ENCODE results near the gene FERMT3. TPM values are rescaled to one million over a fixed set of nuclear protein-coding genes. Genes with fewer than 3 reads are reported as not detected.

Gene FERMT3
- total and polyA plus RNA-seq, 2 of the 13 experiments (the other 11 are each of a cell fraction or from before 2014, with no cell fraction given) = 0.29 TPM; not detected in 1

GRCh38 chr11:64223001-64223651 lies 16.6 kb downstream of the FERMT3 start (continued):
- TF ChIP-seq, protein P1, sequence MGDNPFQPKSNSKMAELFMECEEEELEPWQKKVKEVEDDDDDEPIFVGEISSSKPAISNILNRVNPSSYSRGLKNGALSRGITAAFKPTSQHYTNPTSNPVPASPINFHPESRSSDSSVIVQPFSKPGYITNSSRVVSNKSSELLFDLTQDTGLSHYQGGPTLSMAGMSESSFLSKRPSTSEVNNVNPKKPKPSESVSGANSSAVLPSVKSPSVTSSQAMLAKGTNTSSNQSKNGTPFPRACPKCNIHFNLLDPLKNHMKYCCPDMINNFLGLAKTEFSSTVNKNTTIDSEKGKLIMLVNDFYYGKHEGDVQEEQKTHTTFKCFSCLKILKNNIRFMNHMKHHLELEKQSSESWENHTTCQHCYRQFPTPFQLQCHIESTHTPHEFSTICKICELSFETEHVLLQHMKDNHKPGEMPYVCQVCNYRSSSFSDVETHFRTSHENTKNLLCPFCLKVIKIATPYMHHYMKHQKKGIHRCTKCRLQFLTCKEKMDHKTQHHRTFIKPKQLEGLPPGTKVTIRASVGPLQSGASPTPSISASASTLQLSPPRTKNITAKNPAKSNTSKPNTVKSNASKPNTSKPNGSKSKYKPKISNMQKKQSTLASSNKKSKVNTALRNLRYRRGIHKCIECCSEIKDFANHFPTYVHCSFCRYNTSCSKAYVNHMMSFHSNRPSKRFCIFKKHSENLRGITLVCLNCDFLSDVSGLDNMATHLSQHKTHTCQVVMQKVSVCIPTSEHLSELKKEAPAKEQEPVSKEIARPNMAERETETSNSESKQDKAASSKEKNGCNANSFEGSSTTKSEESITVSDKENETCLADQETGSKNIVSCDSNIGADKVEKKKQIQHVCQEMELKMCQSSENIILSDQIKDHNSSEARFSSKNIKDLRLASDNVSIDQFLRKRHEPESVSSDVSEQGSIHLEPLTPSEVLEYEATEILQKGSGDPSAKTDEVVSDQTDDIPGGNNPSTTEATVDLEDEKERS (CRISPR knock-in tag; IDR thresholded peaks at IDR 0.05) = no peak
- TF ChIP-seq ZNF781 (CRISPR knock-in tag; IDR thresholded peaks at IDR 0.05; ENCODE audit: borderline replicate concordance, not compliant biosample characterization) (no peak), ZNF557 (CRISPR knock-in tag; IDR thresholded peaks at IDR 0.05) (no peak), RBFOX2 (IDR thresholded peaks at IDR 0.05; ENCODE audit: low read depth, low read length) (peak; percentile 41), ZNF562 (CRISPR knock-in tag; IDR thresholded peaks at IDR 0.05; ENCODE audit: borderline replicate concordance) (no peak), AGO2 (optimal IDR thresholded peaks at IDR 0.05; ENCODE audit: low read depth, low read length) (peak; percentile 84), ZBTB38 (CRISPR knock-in tag; IDR thresholded peaks at IDR 0.05) (peak; percentile 56; the same call in 1 of the 2 replicates), ZNF780A (CRISPR knock-in tag; IDR thresholded peaks at IDR 0.05) (no peak), AHR (CRISPR knock-in tag; IDR thresholded peaks at IDR 0.05) (no peak), BRF2 (CRISPR knock-in tag; IDR thresholded peaks at IDR 0.05) (no peak), NONO (IDR thresholded peaks at IDR 0.05) (no peak), NONO (CRISPR knock-in tag; conservative IDR thresholded peaks at IDR 0.05) (no peak), ZNF274 (CRISPR knock-in tag; IDR thresholded peaks at IDR 0.05) (no peak), CREB1 (IDR thresholded peaks at IDR 0.05) (no peak), CREB1 (CRISPR knock-in tag; IDR thresholded peaks at IDR 0.05) (no peak), ZBTB33 (CRISPR knock-in tag; IDR thresholded peaks at IDR 0.05) (no peak)
- TF ChIP-seq, protein P2, sequence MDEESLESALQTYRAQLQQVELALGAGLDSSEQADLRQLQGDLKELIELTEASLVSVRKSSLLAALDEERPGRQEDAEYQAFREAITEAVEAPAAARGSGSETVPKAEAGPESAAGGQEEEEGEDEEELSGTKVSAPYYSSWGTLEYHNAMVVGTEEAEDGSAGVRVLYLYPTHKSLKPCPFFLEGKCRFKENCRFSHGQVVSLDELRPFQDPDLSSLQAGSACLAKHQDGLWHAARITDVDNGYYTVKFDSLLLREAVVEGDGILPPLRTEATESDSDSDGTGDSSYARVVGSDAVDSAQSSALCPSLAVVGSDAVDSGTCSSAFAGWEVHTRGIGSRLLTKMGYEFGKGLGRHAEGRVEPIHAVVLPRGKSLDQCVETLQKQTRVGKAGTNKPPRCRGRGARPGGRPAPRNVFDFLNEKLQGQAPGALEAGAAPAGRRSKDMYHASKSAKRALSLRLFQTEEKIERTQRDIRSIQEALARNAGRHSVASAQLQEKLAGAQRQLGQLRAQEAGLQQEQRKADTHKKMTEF (CRISPR knock-in tag; IDR thresholded peaks at IDR 0.05) = no peak
- TF ChIP-seq, protein P3, sequence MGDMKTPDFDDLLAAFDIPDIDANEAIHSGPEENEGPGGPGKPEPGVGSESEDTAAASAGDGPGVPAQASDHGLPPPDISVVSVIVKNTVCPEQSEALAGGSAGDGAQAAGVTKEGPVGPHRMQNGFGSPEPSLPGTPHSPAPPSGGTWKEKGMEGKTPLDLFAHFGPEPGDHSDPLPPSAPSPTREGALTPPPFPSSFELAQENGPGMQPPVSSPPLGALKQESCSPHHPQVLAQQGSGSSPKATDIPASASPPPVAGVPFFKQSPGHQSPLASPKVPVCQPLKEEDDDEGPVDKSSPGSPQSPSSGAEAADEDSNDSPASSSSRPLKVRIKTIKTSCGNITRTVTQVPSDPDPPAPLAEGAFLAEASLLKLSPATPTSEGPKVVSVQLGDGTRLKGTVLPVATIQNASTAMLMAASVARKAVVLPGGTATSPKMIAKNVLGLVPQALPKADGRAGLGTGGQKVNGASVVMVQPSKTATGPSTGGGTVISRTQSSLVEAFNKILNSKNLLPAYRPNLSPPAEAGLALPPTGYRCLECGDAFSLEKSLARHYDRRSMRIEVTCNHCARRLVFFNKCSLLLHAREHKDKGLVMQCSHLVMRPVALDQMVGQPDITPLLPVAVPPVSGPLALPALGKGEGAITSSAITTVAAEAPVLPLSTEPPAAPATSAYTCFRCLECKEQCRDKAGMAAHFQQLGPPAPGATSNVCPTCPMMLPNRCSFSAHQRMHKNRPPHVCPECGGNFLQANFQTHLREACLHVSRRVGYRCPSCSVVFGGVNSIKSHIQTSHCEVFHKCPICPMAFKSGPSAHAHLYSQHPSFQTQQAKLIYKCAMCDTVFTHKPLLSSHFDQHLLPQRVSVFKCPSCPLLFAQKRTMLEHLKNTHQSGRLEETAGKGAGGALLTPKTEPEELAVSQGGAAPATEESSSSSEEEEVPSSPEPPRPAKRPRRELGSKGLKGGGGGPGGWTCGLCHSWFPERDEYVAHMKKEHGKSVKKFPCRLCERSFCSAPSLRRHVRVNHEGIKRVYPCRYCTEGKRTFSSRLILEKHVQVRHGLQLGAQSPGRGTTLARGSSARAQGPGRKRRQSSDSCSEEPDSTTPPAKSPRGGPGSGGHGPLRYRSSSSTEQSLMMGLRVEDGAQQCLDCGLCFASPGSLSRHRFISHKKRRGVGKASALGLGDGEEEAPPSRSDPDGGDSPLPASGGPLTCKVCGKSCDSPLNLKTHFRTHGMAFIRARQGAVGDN (CRISPR knock-in tag; IDR thresholded peaks at IDR 0.05) = peak; percentile 30; the same call in 1 of the 2 replicates
